AG10803 (cell line): Measurements from ENCODE around the gene CASQ2.

Experiments
- DNase-seq: peaks from one replicate; pipeline ENCODE4 v3.0.0; 2010; ENCODE audit warnings: low read depth
- H3K4me3 ChIP-seq: 2 replicates; pipeline ENCODE4 v1.5.1; 2011; ENCODE audit warnings: mild to moderate bottlenecking, low read length, control low read depth
- TF ChIP-seq, protein P1 (sequence below): conservative IDR thresholded peaks from 2 replicates; pipeline ENCODE4 v1.5.1; 2011; ENCODE audit warnings: mild to moderate bottlenecking, low read length, control low read depth, inconsistent platforms

CASQ2 gene

GRCh38 chr1:115768549-115768948, at the start of gene CASQ2:
CASQ2 (minus strand) TSS chr1:115768714; CDS start chr1:115768541, 173 bp downstream.
- no peak for DNase-seq
- H3K4me3 ChIP-seq = no peak within 1 kb of the TSS
- TF ChIP-seq, protein P1, sequence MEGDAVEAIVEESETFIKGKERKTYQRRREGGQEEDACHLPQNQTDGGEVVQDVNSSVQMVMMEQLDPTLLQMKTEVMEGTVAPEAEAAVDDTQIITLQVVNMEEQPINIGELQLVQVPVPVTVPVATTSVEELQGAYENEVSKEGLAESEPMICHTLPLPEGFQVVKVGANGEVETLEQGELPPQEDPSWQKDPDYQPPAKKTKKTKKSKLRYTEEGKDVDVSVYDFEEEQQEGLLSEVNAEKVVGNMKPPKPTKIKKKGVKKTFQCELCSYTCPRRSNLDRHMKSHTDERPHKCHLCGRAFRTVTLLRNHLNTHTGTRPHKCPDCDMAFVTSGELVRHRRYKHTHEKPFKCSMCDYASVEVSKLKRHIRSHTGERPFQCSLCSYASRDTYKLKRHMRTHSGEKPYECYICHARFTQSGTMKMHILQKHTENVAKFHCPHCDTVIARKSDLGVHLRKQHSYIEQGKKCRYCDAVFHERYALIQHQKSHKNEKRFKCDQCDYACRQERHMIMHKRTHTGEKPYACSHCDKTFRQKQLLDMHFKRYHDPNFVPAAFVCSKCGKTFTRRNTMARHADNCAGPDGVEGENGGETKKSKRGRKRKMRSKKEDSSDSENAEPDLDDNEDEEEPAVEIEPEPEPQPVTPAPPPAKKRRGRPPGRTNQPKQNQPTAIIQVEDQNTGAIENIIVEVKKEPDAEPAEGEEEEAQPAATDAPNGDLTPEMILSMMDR = no peak

- TF ChIP-seq, protein P1 = no peak
- no peak overlapping the region for H3K4me3 ChIP-seq
- no peak for DNase-seq
These were observed 47.2 kb upstream of the CASQ2 start for GRCh38 chr1:115815694-115816093.

GRCh38 chr1:115814685-115815398, 46.3 kb upstream of the CASQ2 start:
- H3K4me3 ChIP-seq = no peak overlapping the region
- TF ChIP-seq, protein P1 = no peak
- DNase-seq = no peak

DNA sequence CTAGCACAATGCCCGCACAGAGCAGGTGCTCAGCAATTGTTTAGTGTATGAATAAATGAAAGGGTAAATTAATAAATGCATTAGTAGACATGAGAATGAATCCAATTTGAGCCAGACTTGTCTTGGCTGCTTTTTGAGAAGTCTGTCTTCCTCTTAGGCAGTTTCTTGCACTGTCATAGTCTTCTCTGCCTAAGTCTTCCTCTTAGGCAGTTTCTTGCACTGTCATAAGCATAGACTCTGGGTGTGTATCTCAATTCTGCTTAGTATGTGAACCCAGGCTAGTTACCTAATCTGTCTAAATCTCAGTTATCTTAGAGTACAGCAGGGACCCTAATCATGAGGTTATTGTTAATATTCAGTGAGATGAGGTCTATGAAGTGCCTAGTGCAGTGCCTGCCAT, 45.2 kb upstream of the CASQ2 start:
- DNase-seq = no peak
- TF ChIP-seq, protein P1 = no peak
- no peak overlapping the region for H3K4me3 ChIP-seq

DNA sequence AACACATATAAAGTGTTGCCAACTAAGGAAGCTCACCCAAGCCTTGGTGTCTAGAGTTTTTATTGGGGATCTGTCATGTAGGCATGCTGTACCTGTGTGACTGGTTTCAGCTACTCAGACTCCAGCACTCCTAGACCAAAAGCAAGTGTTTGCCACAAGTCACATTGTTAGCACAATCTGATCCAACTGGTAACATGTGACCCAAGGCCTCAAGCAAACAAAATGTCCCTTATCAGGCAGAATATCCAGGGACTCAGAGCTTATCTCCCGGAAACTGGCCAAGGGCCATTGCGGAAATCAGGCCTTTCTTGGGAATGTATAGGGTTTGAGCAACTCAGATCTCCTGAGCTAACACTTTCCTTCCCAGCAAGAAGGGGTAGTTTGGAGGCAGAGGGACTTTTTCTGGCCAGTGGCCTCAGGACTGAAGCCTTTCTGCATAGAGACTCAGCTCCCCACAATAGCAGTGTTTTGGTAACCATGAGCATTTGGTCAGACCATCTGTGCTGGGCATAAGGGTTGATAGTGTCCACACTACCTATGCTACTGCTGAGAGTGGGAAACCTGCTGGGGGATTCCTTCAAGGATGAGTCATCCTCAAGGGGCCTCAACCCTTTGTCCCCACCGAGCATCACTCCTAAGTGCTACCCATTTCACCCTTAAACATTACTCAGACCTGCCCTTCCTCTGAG, 42.8 kb upstream of the CASQ2 start:
- no peak overlapping the region for H3K4me3 ChIP-seq
- no peak for DNase-seq
- TF ChIP-seq, protein P1 = no peak

DNA sequence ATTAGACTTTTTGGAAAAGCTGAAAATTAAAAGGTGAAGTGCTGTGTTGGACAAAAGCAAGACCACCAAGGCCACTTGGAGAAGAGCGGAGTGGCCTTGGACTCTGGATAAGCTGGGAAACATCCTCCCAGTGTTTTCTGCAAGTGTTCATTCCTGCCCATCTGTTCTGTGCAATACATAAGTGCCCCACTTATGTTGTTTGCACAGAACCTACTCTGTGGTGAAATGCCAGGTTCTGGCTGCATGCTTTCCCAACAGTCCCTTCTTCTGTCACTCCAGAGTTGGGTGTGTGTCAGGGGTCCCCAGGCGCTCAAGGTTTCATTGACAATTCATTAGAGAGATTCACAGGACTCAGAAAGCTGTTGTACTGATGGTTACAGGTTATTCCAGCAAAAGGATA, 42.1 kb upstream of the CASQ2 start:
- TF ChIP-seq, protein P1 = no peak
- H3K4me3 ChIP-seq = no peak overlapping the region
- DNase-seq = no peak

GRCh38 chr1:115809847-115810246, 41.3 kb upstream of the CASQ2 start:
- DNase-seq = no peak
- H3K4me3 ChIP-seq = no peak overlapping the region
- TF ChIP-seq, protein P1 = no peak
